ENCODE results near the gene FBXO44.

The FBXO44 gene

DNA sequence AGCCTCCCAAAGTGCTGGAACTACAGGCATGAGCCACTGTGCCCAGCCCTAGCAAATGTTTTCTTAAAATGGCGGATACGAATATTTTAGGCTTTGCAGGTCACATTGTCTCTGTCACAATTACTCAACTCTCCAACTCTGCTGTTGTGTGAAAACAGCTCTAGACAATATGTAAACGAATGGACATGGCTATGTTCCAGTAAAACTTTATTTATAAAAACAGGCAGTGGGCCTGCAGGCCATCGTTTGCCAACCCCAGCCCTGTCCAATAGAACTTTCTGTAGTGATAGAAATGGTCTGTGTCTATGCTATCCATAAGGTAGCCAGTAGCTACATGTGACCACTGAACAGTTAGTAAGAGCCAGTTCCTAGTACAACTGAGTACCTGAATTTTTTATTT lies 5.1 kb downstream of the FBXO44 start:
- TF ChIP-seq, protein P1, sequence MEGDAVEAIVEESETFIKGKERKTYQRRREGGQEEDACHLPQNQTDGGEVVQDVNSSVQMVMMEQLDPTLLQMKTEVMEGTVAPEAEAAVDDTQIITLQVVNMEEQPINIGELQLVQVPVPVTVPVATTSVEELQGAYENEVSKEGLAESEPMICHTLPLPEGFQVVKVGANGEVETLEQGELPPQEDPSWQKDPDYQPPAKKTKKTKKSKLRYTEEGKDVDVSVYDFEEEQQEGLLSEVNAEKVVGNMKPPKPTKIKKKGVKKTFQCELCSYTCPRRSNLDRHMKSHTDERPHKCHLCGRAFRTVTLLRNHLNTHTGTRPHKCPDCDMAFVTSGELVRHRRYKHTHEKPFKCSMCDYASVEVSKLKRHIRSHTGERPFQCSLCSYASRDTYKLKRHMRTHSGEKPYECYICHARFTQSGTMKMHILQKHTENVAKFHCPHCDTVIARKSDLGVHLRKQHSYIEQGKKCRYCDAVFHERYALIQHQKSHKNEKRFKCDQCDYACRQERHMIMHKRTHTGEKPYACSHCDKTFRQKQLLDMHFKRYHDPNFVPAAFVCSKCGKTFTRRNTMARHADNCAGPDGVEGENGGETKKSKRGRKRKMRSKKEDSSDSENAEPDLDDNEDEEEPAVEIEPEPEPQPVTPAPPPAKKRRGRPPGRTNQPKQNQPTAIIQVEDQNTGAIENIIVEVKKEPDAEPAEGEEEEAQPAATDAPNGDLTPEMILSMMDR (conservative IDR thresholded peaks at IDR 0.05) = no peak
- H3K27ac ChIP-seq = no peak overlapping the region

DNA sequence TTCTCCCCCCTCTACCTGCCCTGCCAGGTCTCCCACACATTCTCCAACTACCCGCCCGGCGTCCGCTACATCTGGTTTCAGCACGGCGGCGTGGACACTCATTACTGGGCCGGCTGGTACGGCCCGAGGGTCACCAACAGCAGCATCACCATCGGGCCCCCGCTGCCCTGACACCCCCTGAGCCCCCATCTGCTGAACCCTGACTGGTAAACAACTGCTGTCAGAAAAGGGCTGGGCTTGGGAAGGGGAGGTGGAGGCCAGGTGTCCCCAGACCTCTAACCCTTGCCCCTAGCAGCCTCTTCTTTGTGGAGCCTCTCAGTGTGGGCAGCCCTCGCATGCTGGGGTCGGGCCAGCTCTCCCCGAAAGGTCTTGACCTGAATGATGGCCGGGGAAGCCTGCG lies 6.4 kb downstream of the FBXO44 start:
- TF ChIP-seq, protein P1 (conservative IDR thresholded peaks at IDR 0.05) = no peak
- H3K27ac ChIP-seq = no peak overlapping the region

DNA sequence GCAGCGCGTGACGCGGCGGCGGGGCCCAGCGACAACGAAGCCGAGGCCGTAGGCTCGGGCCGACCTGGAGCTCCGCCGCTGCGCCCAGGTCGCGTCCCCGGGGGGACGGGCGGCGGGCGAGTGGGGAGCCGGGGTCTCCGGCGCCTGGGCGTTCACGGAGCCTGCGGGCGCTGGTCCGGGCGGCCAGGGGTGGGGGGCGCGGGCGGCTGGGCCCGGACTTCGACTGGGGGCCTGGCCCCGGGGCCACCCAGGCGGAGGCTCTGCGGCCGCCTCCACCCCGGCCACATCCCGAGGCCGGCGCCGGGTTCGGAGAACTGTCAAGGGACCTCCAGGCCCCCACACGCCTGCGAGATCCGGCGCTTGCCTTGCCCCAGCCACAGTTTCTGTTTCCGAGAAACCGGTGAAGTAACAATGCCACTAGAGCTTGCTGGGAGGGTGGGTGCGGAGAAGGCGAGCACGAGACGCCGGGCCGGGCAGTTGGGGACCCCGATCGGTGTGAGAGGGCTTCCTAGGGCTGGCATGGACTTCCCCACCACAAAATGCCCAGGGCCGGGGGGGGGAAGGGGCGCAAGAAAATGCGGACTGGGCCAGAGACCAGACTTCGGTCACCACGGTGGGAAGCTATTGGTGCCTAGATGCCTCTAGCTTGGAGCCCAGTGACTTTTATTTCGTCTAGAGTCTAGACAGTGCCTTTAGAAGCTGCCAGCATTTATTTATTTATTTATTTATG lies 9.8 kb downstream of the FBXO44 start:
- peak overlapping the region; percentile 79 for H3K27ac ChIP-seq
- TF ChIP-seq, protein P1 (conservative IDR thresholded peaks at IDR 0.05) = peak; percentile 33

DNA sequence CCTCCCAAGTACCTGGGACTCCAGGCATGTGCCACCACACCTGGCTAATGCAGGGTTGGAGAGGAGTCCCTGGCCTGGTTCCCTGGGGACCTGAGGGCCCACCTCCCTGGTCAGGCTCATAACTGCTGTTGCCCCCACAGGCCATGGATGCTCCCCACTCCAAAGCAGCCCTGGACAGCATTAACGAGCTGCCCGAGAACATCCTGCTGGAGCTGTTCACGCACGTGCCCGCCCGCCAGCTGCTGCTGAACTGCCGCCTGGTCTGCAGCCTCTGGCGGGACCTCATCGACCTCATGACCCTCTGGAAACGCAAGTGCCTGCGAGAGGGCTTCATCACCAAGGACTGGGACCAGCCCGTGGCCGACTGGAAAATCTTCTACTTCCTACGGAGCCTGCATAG lies 13.8 kb downstream of the FBXO44 start:
- TF ChIP-seq, protein P1 (conservative IDR thresholded peaks at IDR 0.05) = no peak
- no peak overlapping the region for H3K27ac ChIP-seq

DNA sequence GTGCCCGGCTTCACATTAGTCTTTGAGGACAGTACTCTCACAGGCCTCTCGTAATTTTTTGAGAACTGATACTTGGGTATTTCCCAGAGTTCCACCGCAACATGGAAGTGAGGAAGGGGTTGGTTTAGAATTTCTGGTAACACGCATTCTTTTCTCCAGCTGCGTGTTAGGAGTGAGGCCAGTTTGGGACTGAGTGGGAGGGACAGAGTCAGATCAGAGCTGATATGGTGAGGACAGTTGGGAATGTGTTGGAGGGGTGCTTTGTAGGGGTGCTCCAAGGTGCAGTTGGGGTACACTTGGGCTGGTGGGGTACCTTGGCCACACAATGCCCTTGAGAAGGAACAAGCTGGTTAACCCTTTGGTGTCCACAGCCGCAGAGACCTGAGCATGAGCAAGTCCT lies 16.1 kb downstream of the FBXO44 start:
- no peak overlapping the region for H3K27ac ChIP-seq
- TF ChIP-seq, protein P1 (conservative IDR thresholded peaks at IDR 0.05) = no peak

DNA sequence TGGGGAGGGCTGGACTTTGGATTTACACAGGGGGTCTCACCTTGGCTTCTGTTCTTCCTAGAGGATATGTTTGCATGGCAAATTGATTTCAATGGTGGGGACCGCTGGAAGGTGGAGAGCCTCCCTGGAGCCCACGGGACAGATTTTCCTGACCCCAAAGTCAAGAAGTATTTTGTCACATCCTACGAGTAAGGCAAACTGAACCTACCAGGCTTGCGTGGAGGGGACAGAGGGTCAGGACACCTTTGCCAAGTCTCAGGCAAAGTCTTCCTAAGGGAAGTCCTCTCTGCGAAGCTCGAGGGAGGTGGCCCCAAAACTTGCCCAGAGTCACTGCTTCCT lies 16.5 kb downstream of the FBXO44 start:
- TF ChIP-seq, protein P1 (conservative IDR thresholded peaks at IDR 0.05) = no peak
- H3K27ac ChIP-seq = no peak overlapping the region

DNA sequence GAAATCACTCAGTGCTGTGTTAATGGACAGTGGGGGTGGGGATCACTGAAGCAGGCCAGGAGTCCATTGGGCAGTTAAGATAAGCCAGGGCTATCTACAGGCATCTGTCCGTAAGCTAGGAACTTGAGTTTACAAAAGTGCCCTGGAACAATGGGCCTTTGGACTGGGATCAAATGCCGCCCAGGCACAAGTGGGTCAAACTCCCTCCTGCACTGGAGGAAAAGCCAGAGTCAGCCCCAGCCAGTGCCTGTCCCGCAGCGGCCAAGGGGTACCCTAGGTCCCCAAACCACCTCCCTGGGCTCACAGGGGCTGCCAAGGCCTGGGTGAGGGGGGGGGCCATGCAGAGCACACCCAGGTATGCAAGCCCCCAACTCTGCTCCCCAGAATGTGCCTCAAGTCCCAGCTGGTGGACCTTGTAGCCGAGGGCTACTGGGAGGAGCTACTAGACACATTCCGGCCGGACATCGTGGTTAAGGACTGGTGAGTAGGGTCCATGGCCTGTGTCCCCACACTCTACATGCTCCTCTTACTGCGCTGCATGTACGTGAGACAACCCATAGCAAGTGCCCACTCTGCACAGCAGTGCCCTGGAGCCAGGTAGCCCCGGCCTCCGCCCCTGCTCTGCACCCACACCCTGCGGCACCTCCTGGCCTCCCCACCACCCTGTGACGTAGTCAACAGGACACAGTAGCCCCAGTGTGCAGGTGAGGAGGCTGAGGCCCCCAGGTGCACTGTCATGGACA lies 17.0 kb downstream of the FBXO44 start:
- TF ChIP-seq, protein P1 (conservative IDR thresholded peaks at IDR 0.05) = no peak
- H3K27ac ChIP-seq = no peak overlapping the region
